Middle frontal gyrus (tissue), 1 donor: ENCODE results near the gene RBPMS2.
"Not testable (repeated sequence)": the region's sequence is repeated elsewhere in the genome, so short reads cannot be mapped to it uniquely, and the experiment has no call there.

Source experiments
- DNase-seq: peaks from one replicate; pipeline ENCODE4 v3.0.0-alpha.2; 2015; ENCODE audit warnings: low spot score; ENCODE audit errors: extremely low spot score

The RBPMS2 gene

DNA sequence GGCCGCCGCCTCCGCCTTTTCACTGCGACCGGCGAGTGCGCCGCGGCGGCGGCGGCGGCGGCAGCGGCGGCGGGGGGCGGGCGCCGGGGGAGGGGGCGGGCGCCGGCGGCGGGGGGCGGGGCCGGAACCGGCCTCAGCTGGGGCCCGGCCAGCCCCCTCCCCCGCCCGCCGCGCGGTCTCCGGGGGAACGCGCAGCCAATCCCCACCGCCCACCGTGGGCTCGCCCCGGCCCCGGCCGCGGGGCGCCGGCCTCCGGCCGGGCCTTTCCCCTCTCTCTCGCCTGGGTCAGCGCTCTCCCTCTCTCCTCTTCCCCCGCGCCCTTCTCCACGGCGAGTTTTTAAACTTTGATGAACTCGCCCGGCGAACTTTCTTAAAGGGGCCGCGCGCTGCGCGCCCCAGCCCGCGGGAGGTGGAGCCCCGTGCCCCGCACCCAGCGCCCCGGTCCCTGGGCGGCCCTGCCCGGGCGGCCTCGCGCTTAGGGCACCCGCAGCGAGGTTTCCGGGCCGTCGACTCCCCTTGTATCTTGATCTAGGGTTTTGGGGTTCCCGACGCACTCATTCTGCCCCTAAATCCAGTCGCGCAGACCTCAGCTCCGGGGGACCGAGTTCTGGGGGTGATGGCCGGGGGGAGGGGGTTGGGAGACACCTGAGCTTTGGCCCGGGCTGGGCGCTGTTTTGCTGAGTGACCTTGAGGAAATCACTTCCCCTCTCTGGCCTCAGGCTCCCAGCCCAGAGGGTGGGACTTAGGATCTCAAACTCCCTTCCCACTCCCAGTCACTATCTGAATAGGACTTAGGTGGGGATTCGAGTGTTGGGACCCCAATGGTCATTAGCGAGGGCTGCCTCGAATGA lies at the start of gene RBPMS2:
Gene RBPMS2 (minus strand): TSS at position 39 of the 851 bp plus-strand sequence. CDS start 270 bp downstream, outside the sequence.
- no peak for DNase-seq

DNA sequence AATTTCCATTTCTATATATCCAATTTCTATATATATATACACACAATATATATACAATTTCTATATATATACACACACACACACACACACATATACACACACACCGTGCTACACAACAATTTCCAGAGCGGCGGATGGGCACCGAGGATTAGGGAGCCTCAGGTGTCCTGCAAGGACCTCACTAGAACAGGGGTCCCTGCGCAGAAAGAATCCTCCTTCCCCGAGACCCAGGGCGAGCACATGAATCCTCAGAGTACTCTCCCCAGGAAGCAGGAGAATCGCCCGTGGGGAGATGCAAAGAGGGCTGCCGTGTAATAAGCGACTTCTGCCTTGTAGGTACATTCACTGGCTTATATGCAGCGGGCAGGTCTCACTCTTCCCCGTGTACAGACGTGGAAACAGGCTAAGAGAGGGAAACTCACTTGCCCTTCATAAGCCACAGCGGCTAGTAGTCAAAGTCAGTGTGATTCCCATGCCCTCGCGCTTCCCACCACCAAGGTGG lies 49.6 kb upstream of the RBPMS2 start:
- DNase-seq, result no peak

DNA sequence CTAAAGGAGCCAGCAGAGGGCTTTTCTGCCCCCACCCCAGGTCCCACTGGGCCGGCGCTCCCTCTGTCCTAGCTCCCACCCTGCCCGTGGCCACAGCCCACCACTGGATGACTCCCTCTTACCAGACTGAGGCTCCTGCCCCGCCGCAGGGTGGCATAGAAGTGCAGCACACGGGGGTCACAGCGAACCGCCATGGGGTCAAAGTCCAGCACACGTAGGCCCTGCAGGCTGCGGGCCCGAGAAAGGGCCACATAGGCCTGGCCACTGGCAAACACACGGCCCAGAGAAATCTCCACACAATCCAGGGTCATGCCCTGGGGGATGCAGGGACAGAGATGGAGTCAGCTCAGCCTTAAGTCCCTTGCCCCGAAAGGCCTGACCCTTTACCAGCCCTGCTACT lies 41.1 kb upstream of the RBPMS2 start:
- no peak for DNase-seq

DNA sequence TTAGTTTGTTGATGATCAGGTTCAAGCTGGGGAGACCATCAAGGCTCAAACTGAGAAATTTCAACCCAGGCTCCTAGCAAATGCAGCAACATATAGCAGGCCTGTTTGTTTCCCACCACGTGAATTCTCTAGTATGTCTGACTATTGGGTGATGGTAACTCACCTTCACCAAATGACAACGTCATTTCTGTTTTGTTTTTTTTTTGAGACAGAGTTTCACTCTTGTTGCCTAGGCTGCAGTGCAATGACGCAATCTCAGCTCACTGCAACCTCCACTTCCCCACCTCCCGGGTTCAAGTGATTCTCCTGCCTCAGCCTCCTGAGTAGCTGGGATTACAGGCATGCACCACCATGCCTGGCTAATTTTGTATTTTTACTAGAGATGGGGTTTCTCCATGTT lies 39.6 kb upstream of the RBPMS2 start:
- DNase-seq, result not testable (repeated sequence)

DNA sequence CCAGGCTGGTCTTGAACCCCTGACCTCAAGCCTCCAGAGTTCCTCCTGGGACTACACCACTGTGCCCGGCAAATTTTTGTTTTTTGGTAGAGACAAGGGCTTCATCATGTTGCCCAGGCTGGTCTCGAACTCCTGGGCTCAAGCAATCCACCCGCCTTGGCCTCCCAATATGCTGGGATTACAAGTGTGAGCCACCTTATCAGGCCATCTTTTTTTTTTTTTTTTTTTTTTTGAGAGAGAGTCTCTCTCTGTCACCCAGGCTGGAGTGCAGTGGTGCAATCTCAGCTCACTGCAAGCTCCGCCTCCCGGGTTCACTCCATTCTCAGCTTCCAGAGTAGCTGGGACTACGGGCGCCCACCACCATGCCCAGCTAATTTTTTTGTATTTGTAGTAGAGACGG lies 38.9 kb upstream of the RBPMS2 start:
- DNase-seq, result not testable (repeated sequence)

DNA sequence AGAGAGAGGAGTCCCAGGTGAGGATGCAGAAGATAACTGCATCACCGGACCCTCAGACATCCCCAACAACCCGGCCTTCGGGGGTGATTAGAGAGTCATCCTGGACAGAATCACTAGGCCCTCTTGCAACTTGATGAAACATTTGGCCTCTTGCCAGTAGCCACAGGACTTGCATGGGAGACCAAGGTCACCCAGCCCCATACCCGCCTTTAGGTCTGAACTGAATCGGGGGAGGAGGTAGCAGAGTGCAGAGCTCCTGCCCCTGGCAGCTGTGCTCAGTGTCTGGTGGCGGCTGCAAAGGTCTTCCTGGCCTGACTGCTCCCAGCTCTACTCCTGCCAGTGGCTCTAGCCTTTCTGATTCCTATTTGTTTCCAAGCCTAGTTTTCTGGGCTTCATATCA lies 37.7 kb upstream of the RBPMS2 start:
- DNase-seq, result no peak

DNA sequence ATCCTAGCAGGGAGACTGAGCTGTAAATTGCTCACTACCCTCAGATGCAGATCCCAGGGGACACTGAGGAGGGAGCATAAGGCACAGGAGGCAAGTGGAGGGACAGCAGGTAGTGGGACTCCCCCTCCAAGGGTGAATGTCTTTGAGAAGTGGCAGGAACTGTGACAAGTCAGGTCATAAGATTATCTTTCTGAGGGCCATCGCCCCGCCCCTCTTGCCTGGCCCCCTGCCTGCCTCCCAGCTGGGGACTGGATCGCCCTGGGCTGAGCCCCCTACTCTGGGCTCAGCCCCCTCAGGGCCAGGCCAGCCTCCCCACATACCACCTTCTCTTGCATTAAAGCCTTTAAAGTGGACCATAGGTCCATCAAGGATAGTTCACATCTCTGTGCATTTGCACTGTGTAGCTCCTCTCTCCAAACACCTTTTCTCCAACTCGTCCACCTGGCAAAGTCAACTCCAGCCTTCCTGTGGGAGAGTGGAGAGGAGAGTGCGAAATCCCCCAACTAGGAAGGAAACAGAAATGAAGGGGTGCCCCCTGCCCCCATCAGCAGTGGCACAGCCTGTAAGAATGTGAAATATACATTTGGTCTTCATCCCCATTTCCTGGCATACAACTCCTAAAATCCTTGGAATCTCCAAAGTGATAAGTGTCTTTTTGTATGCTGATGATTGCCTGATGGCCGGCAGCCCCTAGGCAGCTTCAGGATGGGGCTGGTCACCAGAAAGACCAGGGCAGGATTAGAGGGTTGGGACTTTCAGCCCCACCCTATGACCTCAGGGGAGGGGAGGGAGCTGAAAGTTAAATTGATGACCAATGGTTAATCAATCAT lies 35.3 kb upstream of the RBPMS2 start:
- no peak for DNase-seq

DNA sequence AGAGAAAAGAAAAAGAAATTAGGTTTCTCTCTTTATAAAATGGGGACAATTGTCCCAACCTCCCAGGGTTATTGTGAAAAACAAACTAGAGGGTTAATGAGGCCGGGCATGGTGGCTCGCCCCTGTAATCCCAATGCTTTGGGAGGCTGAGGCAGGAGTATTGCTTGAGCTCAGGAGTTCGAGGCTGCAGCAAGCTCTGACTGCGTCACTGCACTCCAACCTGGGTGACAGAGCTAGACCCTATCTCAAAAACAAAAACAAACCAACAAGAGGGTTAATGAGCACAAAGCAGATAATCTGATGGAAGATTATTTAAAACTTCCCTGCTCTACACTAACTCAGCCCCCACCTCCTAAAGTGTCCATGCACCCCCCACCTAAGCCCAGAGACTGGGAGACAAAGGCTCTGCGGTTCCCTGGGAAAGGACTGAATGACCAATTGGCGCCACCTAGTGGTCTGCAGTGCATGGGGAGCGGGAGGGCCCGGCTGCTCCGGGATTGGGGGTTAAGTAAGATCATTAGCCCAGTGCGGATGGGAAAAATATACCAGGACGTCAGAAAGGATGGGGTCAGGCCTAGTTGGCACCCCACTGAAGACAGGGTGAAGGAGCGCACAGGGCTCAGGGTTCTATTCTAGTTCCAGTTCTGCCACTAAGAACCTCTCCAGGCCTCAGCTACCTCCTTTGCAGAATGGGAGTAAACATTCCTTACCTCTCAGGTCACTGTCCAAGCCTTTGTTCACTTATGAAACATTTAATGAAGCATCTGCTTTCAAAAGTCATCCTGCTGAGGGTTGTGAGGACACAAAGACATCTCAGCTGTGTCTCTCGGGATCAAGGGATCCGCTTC lies 34.5 kb upstream of the RBPMS2 start:
- DNase-seq, result peak; percentile 53

DNA sequence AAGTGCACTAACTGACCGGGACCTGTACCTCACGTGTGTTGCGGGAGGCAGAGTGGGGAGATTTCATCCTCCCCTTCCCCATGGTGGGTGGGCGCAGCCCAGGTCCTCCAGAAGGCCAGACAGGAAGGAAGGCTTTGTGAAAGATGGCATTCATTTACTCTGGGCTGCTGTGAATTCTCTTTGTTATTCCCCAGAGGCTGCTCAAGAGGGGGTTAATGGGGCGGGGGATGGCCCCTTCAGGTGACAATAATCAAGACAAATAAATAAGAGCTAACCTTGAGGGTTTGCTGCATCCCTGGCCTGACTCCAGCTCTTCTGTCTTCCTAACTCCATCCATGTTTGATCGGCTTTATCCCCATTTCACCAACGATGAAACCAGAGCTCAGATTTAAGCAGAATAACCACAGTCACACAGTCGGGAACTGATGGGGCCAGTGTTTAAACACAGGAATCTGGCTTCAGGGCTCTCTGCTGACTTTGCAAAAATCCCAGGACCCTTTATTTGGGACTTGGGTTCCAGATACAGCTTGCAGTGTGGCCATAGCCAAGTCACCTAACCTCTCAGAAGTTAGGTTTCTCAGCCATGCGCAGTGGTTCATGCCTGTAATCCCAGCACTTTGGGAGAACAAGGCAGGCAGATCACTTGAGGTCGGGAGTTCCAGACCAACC lies 33.5 kb upstream of the RBPMS2 start:
- no peak for DNase-seq

DNA sequence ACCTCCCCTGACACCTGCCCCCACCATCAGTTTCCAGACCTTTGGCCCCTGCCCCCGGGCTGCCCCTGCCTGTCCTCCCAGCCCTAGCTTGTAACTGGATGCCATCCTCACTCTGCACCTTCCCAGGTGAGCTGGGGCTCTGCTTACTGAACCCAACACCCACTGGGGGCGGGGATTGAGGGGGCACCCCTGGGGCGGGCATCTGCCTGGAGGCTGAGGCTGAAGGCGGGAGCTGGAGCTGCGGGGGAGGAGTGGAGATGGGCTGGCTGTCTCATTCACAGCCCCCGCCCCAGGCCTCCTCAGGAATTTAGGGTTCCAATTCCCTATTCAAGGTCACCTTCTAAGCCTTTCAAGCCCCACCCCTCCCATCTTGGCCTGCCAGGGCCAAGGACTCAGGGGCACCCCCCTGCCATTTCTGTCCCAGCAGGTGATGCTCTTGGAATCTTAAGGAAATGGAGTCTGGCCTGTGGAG lies 32.4 kb upstream of the RBPMS2 start:
- no peak for DNase-seq

DNA sequence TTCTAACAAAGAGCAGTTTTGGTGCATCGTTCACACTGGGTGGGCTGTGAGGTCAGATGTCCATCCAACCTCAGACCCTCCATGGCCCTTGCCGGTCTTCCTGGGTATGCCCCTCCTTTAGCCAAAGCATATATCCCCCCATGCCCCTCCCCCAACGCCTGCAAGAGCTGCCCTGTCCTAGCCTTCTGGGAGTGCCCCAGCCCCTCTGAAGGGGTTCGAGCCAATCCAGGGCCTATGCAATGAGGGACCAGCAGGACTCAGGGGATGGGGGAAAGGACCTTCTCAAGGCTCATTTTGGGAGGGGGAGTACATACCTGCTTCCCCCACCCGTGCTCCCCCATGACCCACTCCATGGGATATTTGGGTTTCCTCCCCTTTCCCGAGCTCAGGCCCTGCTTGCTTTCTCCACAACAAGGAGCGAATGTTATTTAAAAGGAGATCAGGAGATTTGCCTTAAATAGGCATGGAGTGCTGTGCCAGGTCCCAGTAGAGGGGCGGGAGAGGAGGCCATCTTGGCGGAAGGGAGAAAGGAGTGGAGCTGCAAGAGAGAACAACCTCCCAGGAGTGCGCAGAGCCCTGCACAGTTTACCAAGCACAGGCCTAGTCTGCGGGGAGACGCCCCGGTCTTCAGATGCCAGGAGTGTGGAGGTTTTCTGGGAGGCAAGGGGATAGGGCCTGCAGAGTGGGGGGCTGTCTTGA lies 31.8 kb upstream of the RBPMS2 start:
- DNase-seq, result no peak

DNA sequence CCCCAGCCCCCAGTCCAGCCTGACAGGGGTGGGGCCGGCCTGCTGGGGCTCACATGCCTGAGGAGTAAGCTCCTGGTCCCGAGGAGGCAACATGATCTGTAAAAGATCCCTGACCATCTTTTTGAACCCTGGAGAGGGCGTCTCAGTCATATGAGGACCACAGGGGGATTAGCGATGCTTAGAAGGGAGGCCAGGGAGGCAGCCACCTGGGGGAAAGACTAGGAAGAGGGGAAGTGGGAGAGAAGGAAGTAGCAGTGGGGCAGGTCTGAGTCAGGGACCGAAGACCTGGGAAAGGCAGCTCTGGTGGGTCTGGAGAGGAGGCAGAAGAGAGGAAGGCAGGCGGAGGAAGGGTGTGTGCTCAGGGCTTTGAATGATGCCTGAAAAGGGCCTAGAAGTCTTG lies 31.1 kb upstream of the RBPMS2 start:
- no peak for DNase-seq

DNA sequence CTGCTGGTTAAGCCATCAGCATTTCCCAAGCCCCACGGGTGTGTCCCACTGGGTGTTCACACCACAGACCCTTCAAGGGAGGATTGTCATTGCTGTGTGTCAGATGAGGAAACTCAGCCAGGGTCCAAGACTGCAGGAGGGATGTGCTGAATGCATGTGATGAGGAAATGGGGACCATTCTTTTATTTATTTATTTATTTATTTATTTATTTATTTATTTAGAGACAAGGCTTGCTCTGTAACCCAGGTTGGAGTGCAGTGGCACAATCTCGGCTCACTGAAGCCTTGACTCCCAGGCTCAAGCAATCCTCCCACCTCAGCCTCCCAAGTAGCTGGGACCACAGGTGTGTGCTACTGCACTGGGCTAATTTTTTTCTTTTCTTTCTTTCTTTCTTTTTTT lies 29.2 kb upstream of the RBPMS2 start:
- DNase-seq, result no peak

DNA sequence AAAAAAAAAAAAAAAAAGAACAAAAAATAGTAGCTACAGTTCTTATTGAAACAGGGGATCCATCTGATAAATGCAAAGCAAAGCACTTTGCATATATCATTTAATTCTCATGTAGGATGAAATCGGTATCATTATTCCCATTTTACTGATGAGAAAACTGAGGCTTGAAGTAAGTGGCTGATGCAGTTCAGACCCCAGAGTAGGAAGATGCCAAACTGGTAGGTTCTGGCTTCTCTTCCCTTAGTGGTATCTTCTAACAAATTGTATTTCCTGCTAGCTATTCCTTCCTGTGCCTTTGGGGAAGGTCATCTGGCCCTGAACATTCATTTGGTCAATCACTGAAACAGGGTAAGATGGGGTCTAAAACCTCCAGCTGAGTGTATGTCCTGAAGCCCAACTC lies 28.1 kb upstream of the RBPMS2 start:
- no peak for DNase-seq

DNA sequence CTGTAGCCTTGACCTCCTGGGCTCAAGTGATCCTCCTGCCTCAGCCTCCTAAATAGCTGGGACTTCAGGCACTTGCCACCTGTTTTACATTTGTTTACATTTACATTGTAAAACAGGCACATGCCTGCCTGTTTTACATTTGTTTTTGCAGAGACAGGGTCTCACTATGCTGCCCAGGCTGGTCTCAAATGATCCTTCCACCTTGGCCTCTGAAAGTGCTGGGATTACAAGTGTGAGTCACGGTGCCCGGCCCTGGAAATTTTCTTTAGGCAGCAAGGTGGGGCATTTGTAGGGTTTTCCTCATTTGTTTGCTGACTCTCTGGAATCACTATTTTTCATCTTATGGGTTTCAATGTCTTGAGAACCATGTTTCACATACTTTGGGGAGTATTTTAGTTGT lies 25.1 kb upstream of the RBPMS2 start:
- no peak for DNase-seq

DNA sequence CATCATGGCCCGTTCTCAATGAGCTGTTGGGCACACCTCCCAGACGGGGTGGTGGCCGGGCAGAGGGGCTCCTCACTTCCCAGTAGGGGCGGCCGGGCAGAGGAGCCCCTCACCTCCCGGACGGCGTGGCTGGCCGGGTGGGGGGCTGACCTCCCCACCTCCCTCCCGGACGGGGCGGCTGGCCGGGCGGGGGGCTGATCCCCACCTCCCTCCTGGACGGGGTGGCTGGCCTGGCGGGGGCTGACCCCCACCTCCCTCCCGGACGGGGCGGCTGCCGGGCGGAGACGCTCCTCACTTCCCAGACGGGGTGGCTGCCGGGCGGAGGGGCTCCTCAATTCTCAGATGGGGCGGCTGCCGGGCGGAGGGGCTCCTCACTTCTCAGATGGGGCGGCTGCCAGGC lies 23.5 kb upstream of the RBPMS2 start:
- not testable (repeated sequence) for DNase-seq

DNA sequence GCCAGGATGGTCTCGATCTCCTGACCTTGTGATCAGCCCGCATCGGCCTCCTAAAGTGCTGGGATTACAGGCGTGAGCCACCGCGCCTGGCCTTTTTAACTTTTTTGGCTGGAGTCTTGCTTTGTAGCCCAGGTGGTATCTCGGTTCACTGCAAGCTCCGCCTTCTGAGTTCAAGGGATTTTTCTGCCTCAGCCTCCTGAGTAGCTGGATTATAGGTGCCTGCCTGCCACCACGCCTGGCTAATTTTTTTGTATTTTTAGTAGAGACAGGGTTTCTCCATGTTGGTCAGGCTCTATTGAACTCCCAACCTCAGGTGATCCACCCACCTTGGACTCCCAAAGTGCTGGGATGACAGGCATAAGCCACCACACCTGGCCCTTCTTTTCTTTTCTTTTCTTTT lies 20.5 kb upstream of the RBPMS2 start:
- DNase-seq, result not testable (repeated sequence)

DNA sequence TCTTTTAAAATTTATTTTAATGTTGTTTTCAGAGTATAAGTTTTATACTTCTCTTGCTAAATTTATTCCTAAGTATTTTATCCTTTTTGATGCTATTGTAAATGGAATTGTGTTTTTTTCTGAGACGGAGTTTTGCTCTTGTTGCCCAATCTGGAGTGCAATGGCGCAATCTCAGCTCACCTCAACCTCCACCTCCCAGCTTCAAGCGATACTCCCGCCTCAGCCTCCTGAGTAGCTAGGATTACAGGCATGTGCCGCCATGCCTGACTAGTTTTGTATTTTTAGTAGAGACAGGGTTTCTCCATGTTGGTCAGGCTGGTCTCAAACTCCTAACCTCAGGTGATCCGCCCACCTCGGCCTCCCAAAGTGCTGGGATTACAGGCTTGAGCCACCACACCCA lies 19.9 kb upstream of the RBPMS2 start:
- not testable (repeated sequence) for DNase-seq

DNA sequence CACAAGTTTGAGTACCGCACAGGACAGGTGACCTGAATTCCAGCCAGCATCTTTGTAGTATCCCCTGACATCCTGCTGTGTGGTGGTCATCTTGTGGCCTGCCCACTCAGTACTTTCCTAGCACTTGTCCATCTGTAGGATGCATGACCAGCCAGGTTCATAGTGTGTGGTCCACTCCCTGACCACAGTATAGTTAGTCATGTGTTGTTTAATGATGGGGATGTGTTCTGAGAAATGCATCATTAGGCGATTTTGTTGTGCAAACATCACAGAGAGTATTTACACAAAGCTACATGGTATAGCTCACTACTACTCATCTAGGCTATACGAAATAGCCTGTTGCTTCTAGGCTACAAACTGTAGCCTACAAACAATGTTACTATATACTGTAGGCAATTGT lies 16.9 kb upstream of the RBPMS2 start:
- DNase-seq, result no peak

DNA sequence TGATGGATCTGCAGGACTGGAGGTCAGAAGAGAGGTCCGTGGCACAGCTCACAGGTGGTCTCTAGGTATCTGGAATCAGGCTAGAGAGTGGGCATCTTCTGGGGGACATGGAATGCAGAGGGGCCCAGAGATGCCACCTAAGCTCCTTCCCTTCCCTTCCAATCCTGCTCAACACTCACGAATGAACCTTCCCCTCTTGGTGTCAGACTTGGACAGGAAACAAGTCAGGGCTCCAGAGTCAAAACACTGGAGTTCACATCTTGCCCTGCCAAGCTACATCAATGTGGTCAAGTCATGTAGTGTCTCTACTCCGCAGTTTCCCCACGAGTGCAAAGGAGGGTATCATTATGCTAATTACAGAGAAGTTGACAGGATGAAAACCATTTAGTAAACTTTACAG lies 16.0 kb upstream of the RBPMS2 start:
- DNase-seq, result no peak
